GM18502 (cell line): ENCODE results near the gene SGCE.

Source experiments
- ATAC-seq: cut with Tn5 transposase; IDR thresholded peaks from one replicate; pipeline ENCODE4 v1.9.1; 2021; ENCODE audit warnings: mild to moderate bottlenecking; ENCODE audit not compliant: unreplicated experiment, poor library complexity

The SGCE gene

DNA sequence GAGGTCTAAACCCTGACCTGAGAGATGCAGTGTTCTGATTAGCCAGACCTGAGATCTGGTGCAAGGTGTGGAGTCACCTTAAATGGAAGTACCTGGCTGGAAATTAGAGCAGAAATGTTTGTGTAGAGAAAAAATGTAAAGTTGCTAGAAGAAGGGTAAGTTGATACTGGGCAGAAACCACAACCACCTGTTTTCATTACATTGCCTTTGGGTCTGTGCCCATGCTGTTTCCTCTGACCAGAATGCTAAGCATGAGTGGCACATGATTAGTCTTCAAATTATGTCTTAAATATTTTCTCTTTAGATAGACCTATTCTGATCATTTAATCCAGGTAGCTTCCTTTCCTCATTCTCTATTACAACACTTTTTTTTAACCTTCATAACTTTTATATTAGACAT, 77.3 kb downstream of the SGCE start:
- ATAC-seq, result no peak

DNA sequence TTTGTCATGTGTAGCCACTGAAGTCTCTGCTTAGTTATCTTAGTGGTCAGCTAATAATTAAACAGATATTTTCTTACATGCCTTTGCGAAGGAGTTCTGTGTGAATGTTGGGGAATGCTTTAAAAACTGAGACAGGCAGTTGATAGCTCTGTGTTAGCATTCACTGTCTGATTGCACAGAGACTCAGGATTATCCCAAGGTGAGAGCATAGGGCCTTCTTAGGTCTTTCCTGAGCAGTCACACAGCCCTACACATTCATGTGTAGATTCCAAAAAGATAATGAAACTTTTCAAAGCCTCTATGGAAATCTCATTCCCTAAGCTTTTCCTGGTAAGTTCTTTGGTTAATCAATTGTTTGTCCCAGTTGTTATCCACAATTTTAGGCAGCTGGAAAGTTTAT, 78.6 kb downstream of the SGCE start:
- no peak for ATAC-seq

DNA sequence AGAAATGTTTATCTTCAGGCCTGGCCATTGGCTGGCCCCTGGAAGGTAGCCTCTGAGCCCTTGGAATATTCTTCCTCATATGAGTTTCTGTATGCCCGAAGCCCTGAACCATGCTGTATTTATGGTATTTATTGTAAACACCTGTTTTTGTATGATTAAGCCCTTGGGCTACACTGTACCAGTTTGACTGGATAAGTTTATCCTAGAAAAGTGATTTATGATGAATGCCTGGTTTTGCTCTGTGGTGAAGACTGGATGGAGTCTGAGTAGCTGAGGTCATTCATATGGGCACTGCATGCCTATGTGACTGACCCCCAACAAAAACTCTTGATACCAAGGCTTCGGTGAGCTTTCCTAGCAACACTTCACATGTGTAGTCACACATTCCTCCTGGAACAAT, 79.6 kb downstream of the SGCE start:
- no peak for ATAC-seq

- no peak for ATAC-seq
Observed at GRCh38 chr7:94575646-94576045, 80.3 kb downstream of the SGCE start.

- no peak for ATAC-seq
Observed at GRCh38 chr7:94571816-94572215, 84.1 kb downstream of the SGCE start.

- no peak for ATAC-seq
Observed at GRCh38 chr7:94567396-94567795, 88.5 kb downstream of the SGCE start.

GRCh38 chr7:94565247-94565894, 90.6 kb downstream of the SGCE start:
- ATAC-seq, result no peak

DNA sequence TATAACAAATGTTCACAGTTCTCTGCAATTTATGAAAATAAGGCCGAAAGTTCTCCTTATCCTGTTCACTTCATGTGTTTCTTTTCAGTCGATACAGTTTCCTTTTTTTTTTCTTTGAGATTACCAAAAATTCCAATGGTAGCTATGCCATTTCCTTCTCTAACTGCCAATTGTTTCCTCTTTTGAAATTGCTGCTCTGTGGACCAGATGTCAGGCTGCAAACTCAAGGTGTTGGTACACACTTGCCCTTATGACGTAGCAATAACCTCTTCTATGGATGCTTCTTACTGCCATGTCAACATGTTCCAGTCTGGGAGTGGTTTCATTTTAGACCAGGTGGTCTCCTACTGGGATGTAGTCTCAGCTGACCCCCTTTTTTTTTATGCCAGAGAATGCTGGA, 93.4 kb downstream of the SGCE start:
- no peak for ATAC-seq

DNA sequence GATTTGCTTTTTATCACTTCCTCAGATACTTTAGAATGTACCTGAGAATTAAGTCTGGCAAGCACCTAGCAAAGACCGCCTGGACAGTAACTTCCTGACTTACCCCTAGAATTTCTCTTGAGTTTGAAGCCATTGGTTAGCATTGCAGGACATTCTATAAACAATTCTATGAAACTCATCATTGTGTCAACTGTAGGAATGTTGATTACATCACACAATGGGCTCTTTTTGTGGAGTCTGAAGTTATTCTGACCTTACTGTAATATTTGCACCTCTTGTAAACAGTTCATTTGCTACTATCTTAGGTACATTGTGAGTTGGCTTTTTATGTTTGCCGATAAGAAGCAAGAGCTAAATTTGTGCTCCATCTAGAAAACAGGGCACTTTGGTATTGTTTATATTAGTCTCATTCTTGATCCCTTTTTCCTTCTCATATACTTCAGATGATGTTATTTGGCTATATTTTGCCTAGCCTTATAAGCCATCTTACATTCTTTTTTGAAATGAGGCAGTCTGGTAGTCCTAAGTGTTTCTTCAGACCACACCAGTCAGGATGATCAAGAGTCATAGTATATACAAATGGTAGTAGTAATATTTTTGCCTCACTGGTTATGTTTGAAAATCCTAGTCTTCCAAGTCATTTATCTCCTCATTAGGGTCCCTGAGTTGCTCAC, 94.0 kb downstream of the SGCE start:
- no peak for ATAC-seq

GRCh38 chr7:94559972-94560371, 96.0 kb downstream of the SGCE start:
- no peak for ATAC-seq

DNA sequence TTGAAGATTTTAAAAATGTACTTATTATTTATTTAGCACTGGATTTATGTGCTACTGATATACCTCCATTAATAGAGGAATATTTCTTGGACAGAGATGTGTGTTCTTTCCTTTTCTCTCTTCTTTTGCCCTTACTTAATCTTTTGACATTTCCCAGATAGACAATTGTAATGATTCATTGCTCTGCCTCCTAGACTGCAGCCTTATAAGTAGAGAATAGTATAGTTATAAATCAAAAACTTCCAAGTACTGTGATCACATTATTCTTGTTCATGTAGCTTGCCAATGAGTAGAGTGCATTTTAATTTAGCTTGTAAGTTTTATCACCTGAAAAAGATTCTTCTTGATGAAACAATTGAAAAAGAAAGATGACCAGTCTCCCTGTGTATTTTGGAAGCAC, 98.7 kb downstream of the SGCE start:
- ATAC-seq, result no peak

DNA sequence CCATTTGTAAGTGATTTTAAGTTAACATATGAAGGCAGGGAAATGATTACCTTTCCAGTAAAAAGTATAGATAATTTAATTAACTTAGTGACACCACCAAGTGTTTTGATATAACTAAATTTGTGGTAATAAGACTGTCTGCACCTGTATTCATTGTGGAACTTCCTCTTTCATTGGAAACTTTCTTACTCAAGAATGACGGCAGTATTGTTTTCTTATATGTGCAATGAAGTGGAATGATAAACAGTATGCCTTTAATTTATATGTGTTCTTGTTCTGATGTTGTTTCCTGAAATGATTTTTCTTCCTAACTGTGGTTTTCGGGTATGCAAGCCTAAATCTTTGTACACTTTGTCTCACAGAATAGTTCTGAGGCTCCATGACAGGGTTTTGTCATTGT, 99.9 kb downstream of the SGCE start:
- ATAC-seq, result peak; percentile 82

GRCh38 chr7:94547126-94547525, 108.8 kb downstream of the SGCE start:
- no peak for ATAC-seq

- ATAC-seq, result no peak
Observed at GRCh38 chr7:94540428-94540827, 115.5 kb downstream of the SGCE start.
